Mesenteric fat pad (tissue), 1 donor: ENCODE data around the gene NINJ1. TPM values are rescaled to one million over a fixed set of nuclear protein-coding genes. Genes with fewer than 3 reads are reported as not detected.

Source experiments
- DNase-seq: peaks from one replicate; pipeline ENCODE4 v3.0.0-alpha.2; 2020; ENCODE audit warnings: low spot score
- long read RNA-seq: library from polyadenylated mRNA; unstranded; transcript quantifications from one replicate; pipeline ENCODE4 v2.0.0, GENCODE V29; 2020
- total RNA-seq: library from RNA; stranded (reverse); fragmentation: NEBNext Ultra II Directional; extraction: Animal tissue kit (Norgen Biotek cat#: 25700); gene quantifications from one replicate; pipeline ENCODE4 v1.2.1, GENCODE V29; 2021
- donor health status: DM: yes; HTN: yes; CAD: no.

Gene NINJ1
- 58.8 TPM for total RNA-seq
- long read RNA-seq, transcript NINJ1-201 (4 exons, 1,281 nt) = major isoform, 171 of 199 reads
- long read RNA-seq, partial matches to known transcripts = 15 of 199 reads
- long read RNA-seq, other reads (novel, unspliced or antisense) = 6 of 199 reads

GRCh38 chr9:93134015-93134739 lies at the start of gene NINJ1:
NINJ1 (minus strand) TSS chr9:93134251; CDS start chr9:93134217, 34 bp downstream.
- DNase-seq = no peak

- DNase-seq = no peak
Measured at GRCh38 chr9:93183131-93183662, 49.1 kb upstream of the NINJ1 start.

GRCh38 chr9:93182572-93182971 lies 48.5 kb upstream of the NINJ1 start:
- no peak for DNase-seq

GRCh38 chr9:93181672-93182435 lies 47.8 kb upstream of the NINJ1 start:
- DNase-seq = no peak

- no peak for DNase-seq
Measured at GRCh38 chr9:93180938-93181337, 46.9 kb upstream of the NINJ1 start.

- no peak for DNase-seq
Measured at GRCh38 chr9:93178851-93179786, 45.1 kb upstream of the NINJ1 start.

GRCh38 chr9:93177676-93178075 lies 43.6 kb upstream of the NINJ1 start:
- DNase-seq = no peak

- DNase-seq = no peak
Measured at GRCh38 chr9:93174976-93175375, 40.9 kb upstream of the NINJ1 start.

GRCh38 chr9:93173365-93174051 lies 39.5 kb upstream of the NINJ1 start:
- DNase-seq = no peak

- no peak for DNase-seq
Measured at GRCh38 chr9:93172666-93173364, 38.8 kb upstream of the NINJ1 start.

GRCh38 chr9:93171261-93171990 lies 37.4 kb upstream of the NINJ1 start:
- DNase-seq = no peak

GRCh38 chr9:93170571-93170970 lies 36.5 kb upstream of the NINJ1 start:
- no peak for DNase-seq

- no peak for DNase-seq
Measured at GRCh38 chr9:93169444-93169843, 35.4 kb upstream of the NINJ1 start.

GRCh38 chr9:93168581-93168980 lies 34.5 kb upstream of the NINJ1 start:
- no peak for DNase-seq

- DNase-seq = no peak
Measured at GRCh38 chr9:93167838-93168237, 33.8 kb upstream of the NINJ1 start.

GRCh38 chr9:93167185-93167584 lies 33.1 kb upstream of the NINJ1 start:
- DNase-seq = no peak

GRCh38 chr9:93166699-93167098 lies 32.6 kb upstream of the NINJ1 start:
- no peak for DNase-seq

GRCh38 chr9:93164085-93164484 lies 30.0 kb upstream of the NINJ1 start:
- no peak for DNase-seq
